Fibroblast of peridontal ligament (primary cell): ENCODE measurements around the gene MARCKS.
"Not testable (repeated sequence)": the region's sequence is repeated elsewhere in the genome, so short reads cannot be mapped to it uniquely, and the experiment has no call there.

ENCODE experiments used
- DNase-seq: peaks from one replicate; pipeline ENCODE4 v3.0.0-alpha.2; 2010; ENCODE audit errors: extremely low read depth

Gene MARCKS

DNA sequence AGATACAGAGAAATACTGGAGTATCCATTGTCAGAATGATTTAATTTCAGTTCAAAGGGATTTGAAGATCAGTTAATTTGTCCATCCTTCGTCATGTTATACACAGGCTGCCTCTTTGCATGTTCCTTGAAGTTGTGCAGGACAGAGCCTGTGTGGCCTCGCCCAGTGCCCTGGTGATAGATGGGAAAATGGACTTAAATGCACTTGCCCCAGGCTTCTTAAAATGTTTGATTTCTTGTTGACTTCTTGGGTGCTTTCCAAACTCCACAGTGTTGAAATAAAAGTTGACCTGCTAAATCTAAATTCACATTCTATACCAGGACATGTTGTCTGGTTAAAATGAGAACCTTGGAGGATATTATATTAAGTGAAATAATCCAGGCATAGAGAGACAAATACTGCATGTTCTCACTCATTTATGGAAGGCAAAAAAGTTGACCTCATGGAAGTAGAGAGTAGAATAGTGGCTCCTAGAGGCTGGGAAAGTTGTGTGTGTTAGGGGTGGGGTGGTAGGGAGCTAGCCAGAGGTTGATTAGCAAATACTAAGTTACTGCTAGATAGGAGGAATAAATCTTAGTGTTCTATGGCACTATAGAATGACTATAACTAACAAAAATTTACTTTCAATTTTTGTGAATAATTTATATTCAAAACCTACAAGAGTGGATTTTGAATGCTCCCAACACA, 25.3 kb downstream of the MARCKS start:
- DNase-seq = peak; percentile 26

DNA sequence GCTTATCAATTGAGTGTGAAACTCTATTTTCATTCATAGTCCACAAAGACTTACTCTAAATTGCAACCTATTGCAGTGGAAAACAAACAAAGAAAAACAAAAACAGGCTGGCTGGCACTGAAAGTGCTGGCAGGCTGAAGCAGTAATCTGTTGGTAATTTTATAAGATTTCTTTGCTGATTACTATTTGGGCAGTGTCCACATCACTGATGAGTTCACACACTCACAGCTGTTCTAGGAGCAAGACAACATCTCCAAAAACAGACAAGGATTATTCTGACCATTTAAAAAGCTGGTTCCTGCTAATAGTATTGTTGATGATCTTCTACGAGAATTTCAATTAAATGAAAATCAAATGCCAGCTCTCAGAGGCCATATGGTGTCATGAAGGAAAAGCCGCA, 26.9 kb downstream of the MARCKS start:
- no peak for DNase-seq

DNA sequence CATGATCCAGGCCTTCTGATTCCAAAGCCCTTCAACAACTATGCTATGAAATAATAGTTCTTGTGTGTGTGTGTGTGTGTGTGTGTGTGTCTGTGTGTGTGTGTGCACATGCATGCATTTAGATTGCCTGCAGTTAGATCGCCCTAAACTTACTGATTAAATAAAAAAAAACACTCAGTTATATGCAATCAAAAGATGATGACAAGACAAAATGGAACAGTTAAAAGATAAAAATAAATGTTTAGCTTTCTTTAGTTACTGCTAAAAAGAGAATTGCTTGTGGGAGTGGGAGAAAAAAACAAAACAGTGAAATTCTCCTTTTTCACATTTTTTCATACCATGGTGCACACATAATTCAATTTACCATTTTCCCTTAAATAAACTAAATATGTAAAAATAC, 29.4 kb downstream of the MARCKS start:
- no peak for DNase-seq

- DNase-seq = no peak
Observed at GRCh38 chr6:113888493-113888892, 31.3 kb downstream of the MARCKS start.

DNA sequence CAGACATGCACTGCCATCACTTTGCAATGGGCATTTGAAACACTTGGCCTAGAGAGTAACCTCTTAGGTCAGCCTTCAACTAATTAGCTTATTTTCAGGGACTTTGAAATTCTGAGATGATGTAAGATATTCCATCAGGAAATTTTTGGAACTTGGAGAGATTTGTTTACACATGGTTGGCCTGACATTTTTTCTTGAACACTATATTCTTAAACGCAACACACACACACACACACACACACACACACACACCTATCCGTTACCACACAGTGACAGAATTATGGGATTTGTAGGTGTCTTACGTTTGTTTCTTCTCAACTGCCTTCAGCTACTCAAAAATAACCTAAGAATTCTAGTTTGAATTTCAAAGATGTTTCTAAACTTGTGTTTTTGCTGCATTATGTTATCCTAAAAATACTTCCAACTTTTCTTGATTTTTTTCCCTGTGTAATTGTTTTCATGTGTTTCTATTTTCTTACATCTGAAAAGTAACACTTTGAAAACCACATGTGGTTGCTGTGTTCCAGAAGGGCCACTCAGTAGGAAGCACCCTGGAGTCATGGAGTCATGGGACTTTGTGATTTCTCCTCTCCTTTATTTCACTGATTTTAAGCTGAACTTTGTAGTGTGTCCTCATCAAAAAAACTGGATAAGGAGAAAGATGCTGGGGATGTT, 31.9 kb downstream of the MARCKS start:
- peak; percentile 66 for DNase-seq

DNA sequence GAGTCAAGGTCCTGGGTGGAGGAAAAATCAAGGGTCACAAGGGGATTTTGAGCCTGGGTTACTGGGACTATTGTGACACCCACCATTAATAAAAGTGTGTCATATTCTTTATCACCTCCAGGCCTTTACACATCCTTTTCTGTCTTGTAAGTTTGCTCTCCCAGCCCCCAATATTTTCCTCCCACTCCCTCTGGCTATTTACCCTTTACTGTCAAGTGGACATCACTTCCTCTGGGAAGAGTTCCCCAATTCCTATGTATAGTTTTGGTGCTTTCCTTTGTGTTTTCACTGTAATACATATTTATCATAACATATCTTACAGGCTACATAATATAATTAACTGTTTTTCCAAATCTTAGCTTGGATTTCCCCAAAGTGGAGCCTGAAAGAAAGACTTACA, 36.3 kb downstream of the MARCKS start:
- no peak for DNase-seq

DNA sequence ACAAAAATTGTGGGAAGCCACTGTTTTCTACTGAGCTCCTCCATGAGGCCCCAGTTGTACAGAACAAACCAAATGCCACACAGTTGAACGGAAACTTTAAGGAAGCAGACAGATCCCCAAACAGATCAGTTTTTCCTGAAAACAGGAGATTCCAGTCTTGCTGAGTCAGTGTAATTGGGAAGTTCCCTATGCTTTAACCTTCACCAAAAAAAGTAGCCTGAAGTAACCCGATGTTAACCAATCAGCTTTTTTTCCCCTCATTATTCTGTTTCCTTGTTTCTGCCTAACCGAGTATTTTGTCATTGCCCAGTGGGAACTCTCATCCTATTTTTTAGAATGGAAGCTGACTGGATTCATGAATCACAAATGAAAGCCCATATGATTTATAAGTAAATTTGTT, 36.7 kb downstream of the MARCKS start:
- DNase-seq = peak; percentile 86

GRCh38 chr6:113894712-113895674, 37.8 kb downstream of the MARCKS start:
- DNase-seq = peak; percentile 25

- peak; percentile 77 for DNase-seq
Observed at GRCh38 chr6:113901482-113901881, 44.3 kb downstream of the MARCKS start.

GRCh38 chr6:113903666-113904330, 46.7 kb downstream of the MARCKS start:
- DNase-seq = peak; percentile 35

- peak; percentile 46 for DNase-seq
Observed at GRCh38 chr6:113907102-113907815, 50.1 kb downstream of the MARCKS start.

DNA sequence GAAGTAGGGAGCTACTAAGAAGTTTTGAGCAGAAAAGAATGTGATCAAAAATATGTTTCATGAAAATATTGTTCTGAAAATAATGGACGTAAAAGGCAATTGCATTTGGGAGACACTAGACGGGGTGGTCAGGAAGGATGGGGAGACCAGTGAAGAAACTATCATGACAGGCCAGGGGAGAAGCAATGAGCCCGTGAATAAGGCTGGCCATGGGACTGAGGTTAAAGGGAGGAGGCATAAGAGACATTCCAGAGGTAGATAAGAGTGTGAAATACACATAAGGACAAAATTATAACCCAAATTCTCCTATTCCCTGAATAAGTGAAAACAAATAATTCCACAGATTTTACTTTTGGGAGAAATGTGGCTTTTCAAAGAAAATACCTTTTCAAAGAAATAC, 51.7 kb downstream of the MARCKS start:
- no peak for DNase-seq

DNA sequence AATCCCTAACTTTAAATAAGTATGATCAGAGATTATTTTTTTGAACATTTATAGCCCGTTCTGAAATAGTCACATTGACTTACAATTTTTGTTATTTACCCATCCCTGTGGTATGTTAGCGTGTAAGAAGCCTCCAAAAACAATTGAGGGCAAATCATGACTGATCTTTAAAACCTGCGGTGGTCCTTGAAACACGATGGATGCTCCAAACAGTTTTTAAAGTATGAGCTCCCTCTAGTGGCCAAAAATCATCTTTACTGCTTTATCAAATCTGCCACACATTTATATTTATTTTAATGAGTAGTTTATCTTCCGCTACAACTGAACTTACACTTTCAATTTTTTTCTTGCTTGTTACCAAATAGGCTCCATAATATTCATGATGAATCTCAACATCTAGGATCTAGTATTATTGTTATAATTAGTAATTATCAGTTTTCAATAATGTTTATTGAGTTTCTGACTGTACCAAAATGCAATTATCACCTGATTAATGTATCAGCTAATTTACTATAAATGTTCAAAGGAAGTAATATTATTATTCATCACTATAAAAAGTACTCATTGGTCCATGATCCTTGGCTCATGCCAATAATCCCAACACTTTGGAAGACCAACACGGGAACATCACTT, 52.2 kb downstream of the MARCKS start:
- peak; percentile 95 for DNase-seq

- DNase-seq = not testable (repeated sequence)
Observed at GRCh38 chr6:113910285-113910684, 53.1 kb downstream of the MARCKS start.
